CD4-positive, alpha-beta T cell treated with Interferon gamma for 1 hour (primary cell): ENCODE measurements around the gene PRKG1.
"Not testable (repeated sequence)": the region's sequence is repeated elsewhere in the genome, so short reads cannot be mapped to it uniquely, and the experiment has no call there.

Experiments
- DNase-seq: peaks from one replicate; pipeline ENCODE4 v3.0.0-alpha.2; 2020

Gene PRKG1

DNA sequence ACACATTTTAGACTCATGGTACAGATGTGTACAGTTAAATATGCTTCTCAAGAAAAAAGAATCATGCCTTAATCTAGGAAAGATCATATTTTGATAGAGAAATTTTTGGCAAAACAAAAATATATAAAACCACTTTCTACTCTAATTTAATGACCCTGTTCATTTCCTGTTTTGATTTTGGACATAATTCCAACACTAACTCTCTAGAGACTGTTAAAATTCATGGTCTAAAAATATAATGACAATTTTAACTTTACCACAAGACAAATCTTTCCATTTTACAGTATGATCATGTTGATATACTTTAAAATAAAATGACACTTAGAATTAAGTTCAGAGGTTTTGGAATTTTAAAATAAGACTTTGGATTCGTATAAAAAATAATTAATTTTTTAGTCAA is 45.2 kb downstream of the PRKG1 start:
- DNase-seq: no peak

DNA sequence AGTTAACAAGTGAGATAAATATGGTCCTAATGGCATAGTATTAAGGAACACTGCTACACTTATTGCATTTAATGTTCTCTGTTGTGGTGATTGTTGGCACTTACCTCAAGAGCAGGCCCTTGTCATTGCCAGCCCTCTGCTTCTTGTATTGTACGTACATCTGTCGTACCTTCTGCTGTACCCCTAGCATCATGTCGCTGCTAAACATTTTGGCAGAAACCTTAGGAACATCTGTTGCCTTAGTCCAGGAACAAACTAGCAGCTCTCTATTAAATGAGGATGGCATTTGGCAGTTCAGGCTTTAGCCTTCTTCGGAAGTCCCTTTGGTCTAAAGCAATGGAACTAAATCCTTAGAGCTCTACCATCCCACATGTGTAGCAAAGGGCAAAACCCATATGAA is 47.6 kb downstream of the PRKG1 start:
- DNase-seq: no peak

DNA sequence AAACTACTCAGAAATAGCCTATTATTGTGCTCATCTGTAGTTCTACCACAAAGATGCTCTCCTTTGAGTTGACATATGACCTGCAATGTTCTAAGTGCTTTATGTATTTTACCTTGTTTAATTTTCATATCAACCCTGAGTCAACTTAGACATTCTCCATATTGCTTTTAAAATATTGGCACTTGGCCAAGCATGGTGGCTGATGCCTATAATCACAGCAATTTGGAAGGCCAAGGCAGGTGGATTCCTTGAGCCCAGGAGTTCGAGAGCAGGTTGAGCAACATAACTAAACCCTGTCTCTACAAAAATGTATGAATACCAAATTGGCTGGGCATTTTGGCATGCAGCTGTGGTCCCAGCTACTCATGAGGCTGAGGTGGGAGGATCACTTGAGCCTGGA is 50.6 kb downstream of the PRKG1 start:
- DNase-seq: no peak

DNA sequence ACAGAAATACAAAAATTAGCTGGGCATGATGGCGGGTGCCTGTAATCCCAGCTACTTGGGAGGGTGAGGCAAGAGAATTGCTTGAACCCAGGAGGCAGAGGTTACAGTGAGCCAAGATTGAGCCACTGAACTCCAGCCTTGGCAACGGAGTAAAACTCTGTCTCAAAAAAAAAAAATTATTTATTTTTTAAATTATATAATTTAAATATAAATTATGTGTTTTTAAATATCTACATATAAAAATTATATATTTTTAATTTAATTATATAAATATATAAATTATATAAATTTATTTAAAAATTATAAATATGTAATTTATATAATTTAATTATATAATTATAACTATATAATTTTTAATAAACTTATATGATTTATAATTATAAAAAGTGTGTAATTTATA is 51.2 kb downstream of the PRKG1 start:
- no peak for DNase-seq

DNA sequence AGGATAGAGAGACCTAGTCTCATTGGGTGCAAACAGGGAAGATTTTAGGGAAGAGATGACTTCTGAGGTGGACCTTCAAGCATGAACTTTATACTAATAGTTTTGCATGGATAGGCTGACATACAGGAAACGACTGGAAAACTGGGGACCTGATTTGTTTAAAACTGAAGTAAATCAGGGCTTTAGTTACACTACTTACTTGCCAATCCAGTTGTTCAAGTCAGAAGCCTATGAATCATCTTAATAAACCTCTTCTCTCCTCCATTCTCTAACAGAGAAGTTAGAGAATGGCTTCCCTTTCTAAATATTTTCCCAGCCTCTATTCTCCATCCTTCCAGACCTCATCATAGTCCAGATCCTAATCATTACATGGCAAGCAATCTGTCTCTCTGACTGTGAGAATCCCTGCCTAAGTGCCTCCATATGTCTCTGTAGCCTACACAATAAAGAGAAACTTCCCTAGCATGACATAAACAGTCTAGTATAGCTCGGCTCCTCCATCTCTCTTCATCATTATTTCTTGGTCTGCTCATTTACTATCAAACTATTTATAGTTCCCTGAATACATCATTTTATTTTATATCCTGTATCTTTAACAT is 55.8 kb downstream of the PRKG1 start:
- DNase-seq: no peak

DNA sequence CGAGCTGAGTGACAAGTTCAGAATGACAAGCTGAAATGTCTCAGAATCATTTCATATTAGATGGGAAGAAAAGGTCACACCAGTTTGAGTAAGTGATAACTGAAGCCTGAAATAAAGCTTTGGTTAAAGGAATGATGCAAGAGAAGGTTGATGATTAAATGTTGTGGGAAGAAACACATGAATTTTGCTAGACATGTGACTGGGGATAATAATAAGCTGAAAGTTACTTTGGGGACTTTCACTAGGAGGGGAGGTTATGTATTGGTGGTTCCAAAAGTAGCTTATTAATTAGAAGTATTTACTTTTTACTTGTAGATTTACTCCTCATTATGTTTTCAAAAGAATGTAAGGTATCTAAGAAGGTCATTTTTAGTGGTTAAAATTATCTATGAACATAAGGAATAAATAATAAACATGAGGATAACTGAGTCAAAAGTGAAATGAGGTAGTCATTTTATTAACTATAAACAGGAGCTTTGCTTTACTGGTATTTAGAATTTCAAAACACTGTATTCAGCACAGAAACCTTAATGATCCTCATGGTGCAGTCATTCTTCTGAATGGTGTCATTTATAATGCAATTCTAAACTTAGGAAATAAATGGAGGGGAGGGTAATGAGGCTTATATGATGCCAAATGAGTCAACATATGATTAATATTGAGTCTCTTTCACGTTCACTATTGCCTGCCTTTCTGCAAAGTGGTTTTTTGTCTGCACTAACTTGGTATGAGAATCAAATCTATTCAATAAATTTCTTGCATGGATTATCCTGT is 63.7 kb downstream of the PRKG1 start:
- no peak for DNase-seq

DNA sequence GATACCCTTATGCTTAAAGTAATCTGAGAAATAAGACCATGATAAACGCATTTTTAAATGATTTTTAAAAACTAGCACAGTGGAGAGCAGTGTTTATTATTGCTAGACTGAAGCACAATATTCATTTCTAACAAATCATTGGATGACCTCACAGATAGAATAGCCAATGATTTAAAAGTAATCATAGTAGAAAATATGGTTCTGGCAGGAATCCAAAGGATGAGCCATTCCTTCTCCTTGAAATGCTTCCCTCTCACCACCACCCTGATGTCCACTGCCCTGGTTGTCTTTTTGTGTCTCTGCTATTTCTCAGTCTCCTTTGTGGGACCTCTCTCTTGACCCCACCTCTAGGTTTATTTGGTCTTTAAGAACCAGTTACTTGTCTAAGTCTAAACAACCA is 64.9 kb downstream of the PRKG1 start:
- DNase-seq: no peak

DNA sequence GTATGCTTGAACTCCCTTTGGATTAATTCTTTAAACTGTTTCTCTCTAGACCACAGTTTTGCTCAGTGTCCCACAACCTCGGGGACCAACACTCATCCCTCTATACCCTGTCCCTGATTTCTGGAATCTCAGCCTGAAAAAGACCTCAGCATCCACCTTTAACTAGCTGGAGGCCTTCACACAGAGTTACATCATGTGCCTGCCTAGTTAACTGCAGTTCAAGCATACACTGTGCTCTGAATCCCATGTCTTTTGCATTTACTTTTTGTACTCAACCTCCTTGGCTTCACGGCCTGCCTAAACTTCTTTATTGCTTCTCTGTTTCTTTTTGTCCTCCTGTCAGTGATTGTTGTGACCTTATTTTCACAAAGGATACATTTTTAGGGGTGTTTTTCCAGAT is 66.7 kb downstream of the PRKG1 start:
- DNase-seq: no peak

DNA sequence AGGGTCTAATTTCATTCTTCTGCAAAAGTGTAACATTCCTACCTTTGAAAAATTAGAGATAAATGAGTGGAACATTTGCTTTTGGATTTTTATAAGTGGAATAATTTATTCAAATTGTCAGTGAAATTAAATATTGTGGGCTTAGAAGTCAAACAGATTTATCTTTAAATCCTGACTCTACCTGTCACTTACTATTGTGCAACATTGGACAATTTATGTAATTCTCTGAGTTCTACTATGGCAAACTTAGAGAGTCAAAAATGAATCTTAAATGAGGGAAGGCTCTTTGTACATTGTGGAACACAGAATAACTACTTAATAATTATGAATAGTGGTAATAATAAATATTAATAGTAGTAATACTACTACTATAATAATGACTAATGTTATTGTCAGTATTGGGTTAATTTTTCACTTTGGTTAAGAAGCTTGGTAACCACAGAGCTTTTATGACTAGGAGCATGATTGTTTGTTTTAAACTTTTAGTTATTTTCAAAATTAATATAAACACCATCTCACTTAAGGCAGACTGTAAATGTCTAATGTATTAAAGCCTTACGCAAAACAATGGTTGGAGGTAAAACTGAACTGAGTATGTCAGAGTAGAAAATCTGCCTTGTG is 70.0 kb downstream of the PRKG1 start:
- no peak for DNase-seq

DNA sequence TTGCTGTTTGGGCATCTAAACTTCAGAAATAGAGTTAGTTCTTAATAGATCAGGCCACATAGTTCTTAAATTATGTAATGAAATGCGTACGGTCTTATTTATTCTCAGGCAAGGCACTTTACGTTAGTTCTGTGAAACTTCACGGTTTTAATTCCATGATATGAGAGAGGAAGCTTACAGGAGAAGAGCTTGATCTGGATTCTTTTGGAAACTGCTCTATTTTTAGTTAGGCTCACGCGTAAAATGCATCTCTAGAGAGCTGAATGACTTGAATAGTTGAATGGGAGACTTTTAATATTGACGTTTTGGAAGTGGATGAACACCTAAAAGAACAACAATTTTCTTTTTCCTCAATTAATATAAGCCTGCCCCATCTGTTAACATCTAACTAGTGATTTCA is 71.1 kb downstream of the PRKG1 start:
- DNase-seq: no peak

DNA sequence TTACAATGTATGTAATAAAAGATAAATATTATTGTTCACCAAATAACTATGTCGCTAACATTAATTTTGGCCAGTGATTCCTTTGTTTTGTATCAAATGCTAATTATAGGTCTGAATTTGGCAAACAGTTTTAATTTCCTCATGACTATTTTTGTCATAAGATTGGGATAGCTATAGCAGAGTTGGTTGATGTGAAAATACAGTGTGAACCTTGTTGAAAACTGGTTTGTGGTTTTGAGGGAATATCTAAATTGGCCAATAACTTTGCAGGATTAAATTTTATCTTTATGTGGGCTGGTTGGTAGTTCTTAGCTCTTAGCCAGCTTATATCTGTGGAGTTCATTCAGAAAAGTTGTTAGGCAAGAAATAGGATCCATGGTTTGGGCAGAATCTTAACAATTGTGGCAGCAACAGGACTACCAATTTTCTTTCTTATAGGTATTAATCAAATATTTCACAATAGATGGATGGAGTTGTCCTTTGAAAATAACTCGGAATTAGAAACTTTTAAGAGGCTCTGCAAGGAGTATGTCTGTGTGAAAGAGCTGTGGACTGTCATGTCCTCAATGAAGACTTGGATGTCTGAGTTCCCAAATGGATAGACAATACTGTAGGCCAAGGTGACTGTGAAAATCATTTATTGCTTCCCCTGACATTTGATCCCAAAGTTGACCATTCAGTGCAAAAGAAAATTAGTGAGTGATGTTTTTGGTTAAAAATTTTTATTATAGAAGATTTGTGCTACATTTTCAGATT is 73.5 kb downstream of the PRKG1 start:
- no peak for DNase-seq

DNA sequence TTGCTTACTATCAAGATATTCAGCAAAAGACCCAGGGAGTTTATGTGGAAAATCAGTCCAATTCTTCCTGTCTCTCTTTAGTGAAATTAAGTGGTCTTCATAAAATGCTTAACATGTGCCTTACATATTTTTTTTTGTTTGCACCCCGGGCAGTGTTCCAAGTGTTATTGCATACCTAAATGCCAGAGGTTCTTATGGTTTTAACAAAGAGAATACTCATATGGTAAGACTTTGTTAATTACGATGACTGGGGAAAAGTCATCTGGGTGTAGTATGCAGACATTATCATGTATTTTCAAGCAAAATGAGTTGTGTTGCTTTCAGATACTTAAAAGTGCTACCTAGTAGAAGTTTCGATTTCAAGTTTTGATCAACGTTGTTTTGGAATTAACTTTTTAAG is 82.6 kb downstream of the PRKG1 start:
- DNase-seq: no peak

DNA sequence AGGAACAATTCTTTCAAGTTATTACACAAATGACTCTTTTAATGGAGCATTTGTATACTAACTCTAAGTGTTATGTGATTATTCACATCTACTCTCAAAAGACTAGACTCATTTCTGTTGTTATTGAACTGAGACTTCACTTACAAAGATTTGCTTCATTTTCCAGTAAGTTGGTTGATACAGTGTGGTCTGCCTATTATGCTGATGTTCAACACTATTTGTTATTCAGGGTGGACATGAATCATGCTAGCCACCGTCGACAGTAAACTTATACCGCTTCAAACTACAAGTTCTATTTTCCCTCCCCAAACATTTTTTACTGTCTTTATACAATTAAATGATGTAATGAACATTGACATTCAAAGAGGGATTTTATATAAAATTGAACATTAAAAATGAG is 84.5 kb downstream of the PRKG1 start:
- no peak for DNase-seq

DNA sequence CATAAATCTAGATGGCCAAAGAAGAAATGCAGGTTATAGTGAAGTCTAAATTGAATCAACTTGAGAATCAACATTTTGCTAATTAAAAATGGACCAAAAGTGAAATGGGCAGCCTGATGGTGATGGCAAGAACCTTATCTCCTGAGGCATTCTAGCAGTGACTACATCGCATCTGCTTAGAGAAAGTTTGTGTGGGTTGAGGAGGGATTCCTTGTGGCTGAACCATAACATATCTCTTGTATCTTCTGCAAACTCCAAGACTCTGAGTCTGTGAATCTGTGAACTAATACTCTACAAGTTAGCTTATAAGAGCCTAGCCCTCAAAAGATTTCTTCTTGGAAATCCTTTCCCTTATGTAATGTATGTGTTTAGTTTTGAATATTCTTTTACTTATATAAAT is 85.6 kb downstream of the PRKG1 start:
- DNase-seq: no peak

DNA sequence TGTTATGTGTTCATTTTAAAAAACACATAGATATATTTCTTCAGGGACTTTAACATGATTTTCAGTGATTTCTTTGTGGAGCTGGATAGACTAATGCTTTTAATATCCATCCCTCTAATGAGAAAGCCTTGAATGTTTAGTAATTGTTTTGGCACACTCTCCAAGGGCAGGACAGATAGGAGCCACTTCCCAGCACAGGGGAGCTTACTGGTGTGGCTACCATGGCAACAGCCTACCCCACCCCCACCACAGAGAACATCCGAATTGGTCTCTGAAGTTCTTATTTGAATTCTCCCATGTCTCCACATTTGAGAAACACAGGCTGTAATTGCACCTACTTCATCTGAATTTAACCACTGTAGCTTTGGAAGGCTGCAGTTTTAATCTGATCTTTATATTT is 87.7 kb downstream of the PRKG1 start:
- no peak for DNase-seq

DNA sequence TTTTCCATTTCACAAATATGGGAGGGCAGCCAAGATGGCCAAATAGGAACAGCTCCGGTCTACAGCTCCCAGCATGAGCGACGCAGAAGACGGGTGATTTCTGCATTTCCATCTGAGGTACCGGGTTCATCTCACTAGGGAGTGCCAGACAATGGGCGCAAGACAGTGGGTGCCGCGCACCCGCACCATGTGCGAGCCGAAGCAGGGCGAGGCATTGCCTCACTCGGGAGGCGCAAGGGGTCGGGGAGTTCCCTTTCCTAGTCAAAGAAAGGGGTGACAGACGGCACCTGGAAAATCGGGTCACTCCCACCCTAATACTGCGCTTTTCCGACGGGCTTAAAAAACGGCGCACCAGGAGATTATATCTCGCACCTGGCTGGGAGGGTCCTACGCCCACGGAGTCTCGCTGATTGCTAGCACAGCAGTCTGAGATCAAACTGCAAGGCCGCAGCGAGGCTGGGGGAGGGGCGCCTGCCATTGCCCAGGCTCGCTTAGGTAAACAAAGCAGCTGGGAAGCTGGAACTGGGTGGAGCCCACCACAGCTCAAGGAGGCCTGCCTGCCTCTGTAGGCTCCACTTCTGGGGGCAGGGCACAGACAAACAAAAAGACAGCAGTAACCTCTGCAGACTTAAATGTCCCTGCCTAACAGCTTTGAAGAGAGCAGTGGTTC is 89.2 kb downstream of the PRKG1 start:
- not testable (repeated sequence) for DNase-seq

DNA sequence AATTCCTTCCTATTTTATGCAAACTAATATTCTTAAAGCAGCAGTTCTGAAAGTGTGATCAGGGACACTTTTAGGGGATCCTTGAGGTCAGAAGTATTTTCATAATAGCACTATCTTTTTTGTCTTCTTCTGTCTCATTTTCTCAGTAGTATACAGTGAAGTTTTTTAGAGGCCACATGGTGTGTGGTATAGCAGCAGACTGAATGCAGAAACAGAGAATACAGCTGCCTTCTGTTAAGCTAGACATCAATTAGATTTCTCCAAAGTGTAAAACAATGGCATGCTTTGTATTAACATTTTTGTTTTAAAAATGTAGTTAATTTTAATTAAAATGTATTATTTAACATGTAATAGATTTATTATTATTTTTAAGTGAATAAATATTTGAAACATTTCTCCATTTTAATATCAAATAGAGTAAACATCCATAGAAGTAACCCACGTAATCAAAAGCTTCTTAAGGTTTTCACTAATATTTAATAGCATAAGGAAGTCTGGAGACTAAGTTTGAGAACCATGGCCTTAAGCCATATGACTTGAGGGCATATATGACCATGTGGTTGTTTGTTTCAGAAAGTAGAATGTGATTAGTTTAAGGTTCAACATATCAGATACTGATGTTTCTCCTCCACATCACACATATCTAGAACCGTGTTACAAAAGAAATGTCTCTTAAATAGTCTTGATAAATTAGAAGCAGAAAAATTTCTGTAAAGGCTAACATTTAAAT is 94.0 kb downstream of the PRKG1 start:
- no peak for DNase-seq

DNA sequence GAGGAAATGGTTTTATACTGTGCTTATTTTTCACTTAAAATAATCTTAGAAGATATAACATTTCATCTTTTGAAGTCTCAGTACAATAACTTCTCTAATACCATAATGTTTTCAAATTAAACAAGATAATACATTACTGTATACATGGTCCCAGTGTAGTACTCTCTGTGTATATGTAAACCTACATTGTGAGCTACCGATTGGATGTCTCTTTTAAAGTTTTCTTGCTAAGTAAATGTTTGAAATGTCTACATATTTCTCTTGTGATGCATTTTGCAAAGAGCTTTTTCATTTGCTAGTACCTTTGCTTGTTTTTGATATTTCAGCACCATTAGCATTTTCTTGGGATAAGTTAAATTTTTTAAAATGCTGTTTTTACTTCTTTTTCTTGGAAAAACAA is 94.8 kb downstream of the PRKG1 start:
- DNase-seq: no peak

DNA sequence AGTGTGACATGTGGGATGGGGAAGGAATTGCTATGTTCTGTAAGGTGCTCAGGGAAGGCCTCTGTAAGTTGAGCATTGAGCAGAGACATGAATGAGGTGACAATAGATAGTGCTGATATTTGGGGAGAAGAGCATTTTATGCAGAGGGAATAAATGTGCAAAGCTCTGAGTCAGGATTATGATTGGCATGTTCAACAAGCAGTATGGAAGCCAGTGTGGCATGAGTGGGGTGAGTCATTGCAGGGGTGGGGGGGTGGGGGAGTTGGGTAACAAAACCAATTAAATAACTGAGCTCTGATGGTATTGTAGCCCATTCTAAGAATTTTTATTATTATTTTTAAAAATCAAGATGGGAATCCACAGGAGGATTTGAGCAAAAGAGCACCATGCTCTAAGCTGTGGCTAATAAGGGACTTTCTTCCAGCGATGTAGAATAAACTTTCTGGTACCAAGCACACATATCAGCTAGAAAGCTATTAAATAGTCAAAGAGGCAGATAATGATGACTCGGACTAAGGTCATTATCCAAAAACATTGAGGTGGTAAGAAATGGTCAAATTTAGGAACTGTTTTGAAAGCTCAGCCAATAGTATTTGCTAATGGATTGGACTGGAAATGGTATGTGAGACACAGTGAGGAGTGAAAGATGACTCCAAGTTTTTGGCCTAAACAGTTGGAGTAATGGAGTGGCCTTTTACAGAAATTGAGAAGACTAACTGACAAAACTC is 96.4 kb downstream of the PRKG1 start:
- no peak for DNase-seq

DNA sequence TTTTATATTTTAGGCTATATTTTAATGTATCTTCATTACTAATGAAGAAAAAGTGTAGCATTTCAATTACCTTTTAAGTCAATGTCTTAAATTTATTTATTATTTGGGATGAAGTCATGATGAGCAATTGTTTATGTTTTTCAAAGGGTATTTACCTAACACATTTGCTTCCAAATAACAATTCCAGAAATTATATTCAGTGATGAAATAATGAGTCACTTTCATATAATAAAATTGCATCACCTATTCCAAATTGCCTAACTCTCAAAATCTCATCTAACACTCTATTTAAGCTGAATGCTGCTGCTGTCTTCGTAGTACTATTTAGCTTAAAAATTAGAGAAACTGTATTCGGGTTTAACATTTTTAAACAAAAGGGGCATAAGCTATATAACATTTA is 97.7 kb downstream of the PRKG1 start:
- DNase-seq: no peak

DNA sequence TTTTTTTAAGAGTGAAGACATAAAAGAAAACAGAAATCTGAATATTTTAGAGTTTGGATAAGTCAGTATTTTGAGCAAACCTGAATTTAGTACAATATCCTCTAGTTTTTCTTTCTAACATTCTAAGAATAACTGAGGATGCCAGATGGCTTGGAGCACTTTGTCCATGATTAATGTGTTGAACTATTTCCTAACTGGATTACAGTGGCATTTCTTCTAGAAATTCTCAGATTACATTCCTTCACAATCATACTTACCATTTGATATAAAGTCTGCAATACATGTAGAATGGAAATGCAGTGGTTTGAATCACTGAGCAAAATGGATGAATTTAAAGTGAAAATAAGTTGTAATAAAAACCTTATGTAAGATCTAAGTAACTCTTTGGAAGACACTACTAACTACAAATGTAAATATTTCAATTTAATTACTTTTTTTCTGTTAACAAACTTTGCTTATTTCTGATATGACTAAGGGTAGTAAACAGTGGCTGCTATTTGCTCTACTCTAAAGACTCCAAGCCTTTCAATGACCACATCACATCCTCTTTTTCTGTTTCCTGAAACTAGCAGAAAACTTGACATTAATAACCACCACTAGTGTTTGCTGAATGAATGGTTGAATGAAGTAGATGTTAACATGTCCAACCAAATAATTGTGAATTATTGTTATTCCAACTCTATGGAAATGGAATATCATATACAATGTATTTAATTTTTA is 102.8 kb downstream of the PRKG1 start:
- no peak for DNase-seq
